Fibroblast of mammary gland (primary cell): ENCODE data around the gene DDX10.

Source experiments
- DNase-seq: peaks from one replicate; pipeline ENCODE4 v3.0.0-alpha.2; 2010; ENCODE audit warnings: low read depth
- H3K4me3 ChIP-seq: 2 replicates; pipeline ENCODE4 v1.5.1; 2011; ENCODE audit warnings: low read depth, mild to moderate bottlenecking, low read length, moderate library complexity; ENCODE audit not compliant: control insufficient read depth
- TF ChIP-seq, protein P1 (sequence below): conservative IDR thresholded peaks from 2 replicates; pipeline ENCODE4 v1.5.1; 2011; ENCODE audit warnings: low read depth, low read length, inconsistent platforms; ENCODE audit not compliant: control insufficient read depth, insufficient read depth

The DDX10 gene

DNA sequence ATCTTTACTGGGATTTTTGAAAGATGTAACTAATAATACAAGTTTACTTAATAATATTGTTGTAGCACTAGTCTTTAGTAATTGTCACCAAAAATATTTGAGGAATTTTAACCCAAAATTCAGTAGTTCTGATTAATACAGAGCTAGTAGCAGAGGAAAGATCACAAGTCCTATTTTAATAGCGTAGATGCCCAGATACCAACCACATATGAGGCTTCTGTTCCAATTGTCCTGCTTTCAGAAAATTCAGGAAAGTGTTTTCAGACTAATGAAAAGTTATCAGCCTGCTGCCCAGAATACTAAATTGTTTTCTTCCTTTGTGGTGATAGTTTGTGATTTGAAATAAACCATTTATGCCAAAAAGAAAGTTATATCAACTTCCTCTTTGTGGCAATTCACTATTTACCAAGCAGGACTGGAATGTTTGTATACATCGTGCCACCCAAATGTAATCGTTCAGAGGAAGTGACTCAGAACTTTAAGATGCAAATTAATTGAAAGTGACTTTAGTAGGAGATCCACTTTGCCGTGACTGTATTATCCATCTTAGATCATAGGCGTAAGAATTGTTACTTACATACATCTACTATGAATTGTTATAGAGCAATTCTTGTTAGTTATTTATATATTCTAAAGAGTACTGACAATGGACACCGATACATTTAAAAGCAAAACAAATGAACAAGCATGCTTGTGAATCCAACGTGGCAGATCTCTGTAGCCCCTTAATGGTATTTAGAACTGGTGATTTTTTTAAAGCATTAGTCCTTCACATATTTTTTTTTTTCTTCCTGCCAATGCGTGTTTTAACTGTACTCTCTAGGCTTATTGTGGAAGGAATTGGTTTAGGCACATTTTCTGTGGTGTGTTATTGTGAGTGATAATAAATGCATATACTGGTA lies 231.0 kb downstream of the DDX10 start:
- TF ChIP-seq, protein P1, sequence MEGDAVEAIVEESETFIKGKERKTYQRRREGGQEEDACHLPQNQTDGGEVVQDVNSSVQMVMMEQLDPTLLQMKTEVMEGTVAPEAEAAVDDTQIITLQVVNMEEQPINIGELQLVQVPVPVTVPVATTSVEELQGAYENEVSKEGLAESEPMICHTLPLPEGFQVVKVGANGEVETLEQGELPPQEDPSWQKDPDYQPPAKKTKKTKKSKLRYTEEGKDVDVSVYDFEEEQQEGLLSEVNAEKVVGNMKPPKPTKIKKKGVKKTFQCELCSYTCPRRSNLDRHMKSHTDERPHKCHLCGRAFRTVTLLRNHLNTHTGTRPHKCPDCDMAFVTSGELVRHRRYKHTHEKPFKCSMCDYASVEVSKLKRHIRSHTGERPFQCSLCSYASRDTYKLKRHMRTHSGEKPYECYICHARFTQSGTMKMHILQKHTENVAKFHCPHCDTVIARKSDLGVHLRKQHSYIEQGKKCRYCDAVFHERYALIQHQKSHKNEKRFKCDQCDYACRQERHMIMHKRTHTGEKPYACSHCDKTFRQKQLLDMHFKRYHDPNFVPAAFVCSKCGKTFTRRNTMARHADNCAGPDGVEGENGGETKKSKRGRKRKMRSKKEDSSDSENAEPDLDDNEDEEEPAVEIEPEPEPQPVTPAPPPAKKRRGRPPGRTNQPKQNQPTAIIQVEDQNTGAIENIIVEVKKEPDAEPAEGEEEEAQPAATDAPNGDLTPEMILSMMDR, result no peak
- H3K4me3 ChIP-seq, result no peak overlapping the region
- peak; percentile 39 for DNase-seq

DNA sequence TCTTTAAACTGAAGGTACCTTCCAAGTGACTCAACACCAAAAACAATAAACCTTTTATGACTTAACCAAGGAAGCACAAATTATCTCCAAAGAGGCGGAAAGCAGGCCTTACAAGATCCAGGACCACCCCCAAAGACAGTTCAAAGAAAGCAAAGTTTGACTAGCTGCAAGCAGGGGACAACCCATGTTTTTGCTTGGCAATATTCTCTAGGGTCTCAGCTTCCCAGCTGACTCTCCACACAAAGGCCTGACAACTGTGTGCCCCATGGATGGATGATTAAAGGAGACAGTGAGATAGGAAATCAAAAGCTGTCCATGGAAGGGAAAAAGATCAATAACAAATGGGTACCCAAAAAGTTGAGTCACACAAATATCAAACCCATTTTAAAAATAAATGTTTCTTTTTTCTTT lies 232.2 kb downstream of the DDX10 start:
- TF ChIP-seq, protein P1, result no peak
- DNase-seq, result no peak
- H3K4me3 ChIP-seq, result no peak overlapping the region

DNA sequence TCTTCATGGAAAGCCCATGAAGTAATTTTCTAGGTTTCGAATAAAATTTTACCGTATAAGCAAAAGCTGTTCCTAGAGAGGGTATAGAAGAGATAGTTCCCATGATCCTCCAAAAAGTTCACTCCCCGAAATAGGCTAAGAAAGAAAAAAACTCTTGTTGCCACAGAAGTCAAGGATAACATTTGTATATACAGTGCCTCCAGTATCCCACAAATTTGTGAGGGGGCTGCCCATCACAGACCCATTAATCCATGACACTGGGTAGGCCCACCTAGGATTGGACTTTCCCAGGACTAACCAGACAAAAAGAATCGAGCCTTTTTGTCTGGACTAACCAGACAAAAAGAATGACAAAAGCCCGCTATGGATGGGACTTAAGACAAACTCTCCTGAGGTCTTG lies 233.0 kb downstream of the DDX10 start:
- DNase-seq, result no peak
- H3K4me3 ChIP-seq, result no peak overlapping the region
- TF ChIP-seq, protein P1, result no peak

DNA sequence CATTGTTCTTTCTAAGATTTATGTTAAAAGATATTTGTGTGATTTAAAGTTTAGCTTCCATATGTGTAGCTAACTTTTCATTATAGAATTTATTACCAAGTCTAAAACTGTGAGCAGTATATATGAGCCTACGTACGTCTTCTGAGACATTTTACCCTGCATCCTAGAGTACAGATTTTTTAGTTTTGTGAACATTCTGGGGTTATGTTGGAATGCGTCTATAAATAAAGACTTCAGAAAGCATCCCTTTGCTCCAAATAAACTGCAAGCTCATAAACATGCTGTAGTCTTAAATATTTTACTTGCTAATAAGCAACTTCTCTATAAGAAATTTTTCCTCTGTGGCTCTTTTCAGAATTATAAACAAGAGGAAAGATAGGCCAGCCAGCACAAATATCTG lies 236.5 kb downstream of the DDX10 start:
- H3K4me3 ChIP-seq, result no peak overlapping the region
- TF ChIP-seq, protein P1, result no peak
- no peak for DNase-seq

DNA sequence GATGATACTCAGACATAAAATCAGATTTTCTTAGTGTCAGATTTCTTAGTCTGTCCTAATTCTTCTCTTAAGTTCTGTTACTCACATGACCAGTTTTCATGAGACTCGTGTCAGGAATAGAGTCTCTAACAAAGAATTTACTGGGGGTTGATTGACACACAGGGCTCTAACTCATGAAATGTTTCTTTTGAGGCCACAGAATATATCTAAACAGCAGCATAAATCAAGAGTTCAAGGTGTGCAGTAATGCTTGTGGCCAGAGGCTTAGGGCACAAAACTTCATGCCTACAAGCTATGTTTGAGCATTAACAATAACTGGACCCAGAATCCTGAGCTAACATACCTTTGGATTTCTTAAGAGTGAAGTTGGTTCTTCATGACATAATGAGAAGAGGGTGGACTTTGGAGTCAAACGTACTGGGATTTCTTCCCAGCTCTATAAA lies 237.2 kb downstream of the DDX10 start:
- no peak overlapping the region for H3K4me3 ChIP-seq
- TF ChIP-seq, protein P1, result no peak

DNA sequence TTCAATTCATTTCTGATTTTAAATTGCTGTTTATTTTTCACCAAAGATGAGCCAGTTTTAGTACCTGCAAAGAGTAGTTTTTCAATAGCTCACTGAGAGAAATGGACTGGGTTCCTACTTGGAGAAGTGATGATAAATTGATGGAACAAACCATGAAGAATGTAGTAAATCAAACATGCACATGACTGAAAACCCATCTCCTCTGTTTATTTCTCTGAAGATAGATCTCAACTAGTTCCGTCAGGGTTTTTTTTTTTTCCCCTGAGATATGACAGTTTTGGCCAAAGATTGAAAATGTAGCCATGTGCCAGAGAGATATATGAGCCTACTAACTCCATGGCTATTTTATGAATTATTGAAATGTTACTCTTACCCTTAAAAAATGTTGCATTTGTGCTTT lies 239.6 kb downstream of the DDX10 start:
- no peak for DNase-seq
- H3K4me3 ChIP-seq, result no peak overlapping the region
- TF ChIP-seq, protein P1, result no peak

More for the DNA sequence above, 237.2 kb downstream of the DDX10 start:
- DNase-seq, result no peak
